ENCODE measurements around the gene GLCCI1. TPM values are rescaled to one million over a fixed set of nuclear protein-coding genes. Genes with fewer than 3 reads are reported as not detected.
"Not testable (repeated sequence)": the region's sequence is repeated elsewhere in the genome, so short reads cannot be mapped to it uniquely, and the experiment has no call there.

The GLCCI1 gene
- polyA plus RNA-seq, 10 donors, result 10.6 to 24.0 (median 16.6) TPM

DNA sequence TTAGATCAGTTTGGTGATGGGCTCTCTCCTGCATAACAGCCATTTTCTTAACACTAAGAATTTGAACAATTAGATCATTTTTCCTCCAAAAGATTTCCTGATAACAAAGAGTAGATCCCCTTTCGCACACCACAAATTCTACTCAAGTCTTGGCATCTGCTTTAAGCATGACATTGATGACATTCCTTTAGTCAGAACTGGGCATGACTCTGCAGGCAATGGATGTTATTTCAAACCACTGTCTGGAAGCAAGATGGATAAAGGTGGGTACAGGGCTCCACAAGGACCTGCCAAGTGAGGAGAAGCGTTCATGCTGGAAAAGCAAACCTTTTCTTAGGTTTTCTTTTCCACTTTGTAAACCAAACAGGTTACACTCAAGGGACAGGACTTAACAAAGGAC is 123.5 kb downstream of the GLCCI1 start:
- no peak for DNase-seq

DNA sequence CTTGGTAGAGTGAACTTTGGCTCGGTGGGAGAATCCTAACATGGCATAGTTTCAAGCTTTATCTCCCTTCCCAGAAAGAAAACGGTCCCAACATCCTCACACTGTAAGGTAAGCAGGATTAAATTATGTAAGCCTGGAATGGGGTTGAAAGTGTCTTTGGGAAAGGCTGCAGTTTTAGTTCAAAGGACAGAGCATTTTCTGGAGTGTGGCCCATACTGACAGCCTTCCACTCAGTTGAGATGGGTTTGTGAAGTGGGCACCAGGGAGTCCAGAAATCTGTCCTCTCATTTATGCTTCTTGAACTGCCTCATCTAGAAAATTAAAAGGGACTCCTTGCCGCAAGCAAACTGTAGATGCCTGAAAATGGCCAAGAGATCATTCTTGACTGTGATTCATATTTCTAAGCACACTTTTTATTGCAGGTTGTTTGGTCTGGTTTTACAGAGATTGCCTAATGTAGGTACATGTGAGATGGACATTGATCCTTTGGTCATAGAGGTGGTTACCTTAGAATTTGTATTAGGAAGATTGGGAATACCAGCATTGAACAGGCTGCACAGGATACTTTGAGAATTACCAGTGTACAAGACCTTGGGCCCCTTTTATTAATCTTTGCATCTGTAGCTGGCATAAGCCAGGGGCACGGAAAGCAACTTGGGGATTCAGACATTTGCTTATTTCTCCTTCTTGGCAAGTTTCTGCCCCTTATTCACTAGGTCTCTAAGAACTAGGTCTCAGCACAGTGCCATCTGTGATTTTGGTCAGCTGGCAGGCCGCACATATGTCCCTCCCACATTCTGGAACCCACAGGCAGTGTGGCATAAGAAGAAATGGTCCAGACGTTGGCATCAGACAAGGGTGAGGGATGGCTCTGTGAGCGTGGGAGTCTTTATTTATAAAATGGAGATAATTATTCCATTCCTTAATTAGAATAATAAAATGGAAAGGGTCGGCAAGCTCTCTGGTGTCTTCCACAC is 125.9 kb downstream of the GLCCI1 start:
- no peak for DNase-seq

DNA sequence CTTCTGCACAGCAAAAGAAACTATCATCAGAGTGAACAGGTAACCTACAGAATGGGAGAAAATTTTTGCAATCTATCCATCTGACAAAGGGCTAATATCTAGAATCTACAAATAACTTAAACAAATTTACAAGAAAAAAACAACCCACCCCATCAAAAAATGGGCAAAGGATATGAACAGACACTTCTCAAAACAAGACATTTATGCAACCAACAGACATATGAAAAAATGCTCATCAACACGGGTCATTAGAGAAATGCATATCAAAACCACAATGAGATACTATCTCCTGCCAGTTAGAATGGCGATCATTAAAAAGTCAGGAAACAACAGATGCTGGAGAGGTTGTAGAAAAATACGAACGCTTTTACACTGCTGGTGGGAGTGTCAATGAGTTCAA is 132.7 kb downstream of the GLCCI1 start:
- not testable (repeated sequence) for DNase-seq

DNA sequence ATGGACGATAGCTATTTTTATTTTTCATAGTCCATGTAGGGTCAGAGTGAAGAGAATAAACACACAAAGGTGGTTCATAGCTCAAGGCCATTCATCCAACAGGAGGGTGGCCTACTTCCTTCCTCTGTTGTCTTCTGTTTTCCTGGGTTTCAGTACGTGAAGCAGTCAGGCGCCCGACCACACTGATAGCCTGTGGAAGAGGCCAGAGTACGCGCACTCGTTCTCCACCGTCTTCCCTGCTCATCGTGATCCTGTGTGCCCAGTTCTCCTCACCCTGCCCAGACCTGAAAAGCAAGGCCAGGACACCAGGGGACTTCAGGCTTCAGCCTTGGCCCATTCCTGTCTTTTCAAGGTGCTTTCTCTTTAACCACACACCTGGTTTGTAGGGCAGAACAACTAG is 134.7 kb downstream of the GLCCI1 start:
- DNase-seq, result no peak

DNA sequence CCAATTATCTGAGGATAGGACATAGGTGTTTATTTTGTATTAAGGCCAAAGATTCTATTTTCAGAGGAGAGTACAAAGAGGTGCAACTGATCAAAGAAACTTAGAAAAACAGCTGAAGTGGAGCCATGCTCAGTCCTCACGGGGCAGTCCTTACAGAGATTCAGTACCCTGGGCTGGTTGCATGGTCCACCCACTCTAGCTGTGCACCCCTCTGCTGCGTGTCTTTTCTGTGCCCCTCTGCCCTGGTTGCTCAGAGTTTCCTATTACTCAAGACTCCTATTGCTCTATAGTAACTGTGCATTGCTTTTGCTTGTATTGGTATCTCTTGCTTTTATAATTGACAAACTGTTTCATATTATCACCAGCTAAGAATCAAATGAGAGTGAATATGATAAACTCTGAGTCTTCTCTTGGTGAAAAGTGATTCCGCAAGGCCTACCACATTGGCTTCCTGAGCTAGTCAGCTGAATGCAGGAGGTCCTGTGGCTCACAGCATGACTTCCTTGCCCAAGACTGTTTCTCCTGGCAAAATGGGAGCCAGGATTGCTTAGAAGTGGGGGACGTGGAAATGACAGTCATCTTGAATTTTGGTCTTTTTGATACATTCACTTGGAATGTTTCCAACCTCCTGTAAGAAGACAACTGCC is 137.0 kb downstream of the GLCCI1 start:
- no peak for DNase-seq

DNA sequence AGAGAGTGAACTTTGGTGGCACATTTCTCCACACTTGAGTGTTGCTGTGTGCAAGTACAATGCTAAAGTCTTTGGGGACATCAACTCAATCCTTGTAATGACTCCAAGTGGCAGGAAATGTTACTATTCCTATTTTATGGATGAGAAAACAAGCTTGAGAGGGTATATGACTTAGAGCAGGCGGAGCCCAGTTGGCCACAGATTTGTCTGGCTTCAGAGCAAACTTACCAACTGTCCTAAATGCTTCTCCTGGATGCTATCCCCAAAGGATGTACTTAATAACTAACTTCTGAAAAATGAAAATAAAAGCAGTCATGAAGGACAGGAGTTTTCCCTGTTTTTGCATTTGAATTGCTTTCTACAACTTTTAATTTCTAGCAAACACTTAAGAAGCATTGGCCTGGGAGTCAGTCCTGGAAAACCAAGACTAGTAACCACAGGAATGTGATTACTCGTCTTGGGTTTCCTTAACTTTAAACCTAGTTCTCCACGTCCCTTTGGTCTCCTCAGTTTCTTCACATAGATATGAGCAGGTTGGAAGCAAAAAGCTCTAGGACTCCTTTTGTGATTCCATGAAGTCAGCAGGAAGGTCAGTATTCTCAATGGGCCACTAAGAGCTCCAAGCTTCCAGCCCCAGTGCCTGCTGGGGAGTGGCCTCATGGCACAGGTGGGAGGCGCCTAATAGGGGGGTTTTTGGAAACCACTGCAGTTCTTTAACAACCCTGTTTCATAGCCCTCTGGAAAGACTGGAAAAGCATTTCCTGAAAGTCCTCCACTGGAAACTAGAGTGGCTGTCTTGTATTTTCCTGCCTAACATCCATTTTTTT is 140.8 kb downstream of the GLCCI1 start:
- no peak for DNase-seq

DNA sequence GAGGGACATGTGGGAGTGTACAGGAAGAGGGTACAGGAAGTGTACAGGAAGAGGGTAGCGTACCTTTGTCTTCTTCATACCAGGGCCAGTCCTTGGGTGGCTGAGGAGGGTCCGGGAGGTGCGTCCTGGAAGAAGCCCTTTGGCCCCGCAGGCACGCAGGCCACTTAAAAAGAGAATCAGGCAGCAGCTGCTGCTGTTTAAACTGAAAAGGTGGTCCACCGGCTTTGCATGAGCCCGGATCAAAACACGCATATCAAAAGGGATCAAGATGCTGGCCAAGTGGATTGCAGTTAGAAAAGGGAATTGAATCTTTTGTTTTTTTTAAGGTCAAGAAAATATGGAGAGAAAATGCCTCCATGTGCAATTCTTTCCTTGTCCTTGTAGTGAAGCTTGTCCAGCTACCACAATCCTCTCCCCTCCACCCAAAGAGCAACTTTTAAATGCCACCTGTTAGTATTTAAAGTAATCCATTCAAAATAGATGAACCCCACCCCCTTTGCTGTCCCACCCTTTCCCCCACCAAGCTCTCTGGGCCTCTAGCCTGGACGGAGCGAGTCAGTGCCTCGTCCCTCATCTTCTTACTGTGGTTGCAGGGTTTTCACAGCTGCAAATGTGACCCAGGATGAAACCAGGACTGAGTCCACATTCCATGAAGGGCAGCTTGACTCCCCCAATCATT is 142.8 kb downstream of the GLCCI1 start:
- no peak for DNase-seq

DNA sequence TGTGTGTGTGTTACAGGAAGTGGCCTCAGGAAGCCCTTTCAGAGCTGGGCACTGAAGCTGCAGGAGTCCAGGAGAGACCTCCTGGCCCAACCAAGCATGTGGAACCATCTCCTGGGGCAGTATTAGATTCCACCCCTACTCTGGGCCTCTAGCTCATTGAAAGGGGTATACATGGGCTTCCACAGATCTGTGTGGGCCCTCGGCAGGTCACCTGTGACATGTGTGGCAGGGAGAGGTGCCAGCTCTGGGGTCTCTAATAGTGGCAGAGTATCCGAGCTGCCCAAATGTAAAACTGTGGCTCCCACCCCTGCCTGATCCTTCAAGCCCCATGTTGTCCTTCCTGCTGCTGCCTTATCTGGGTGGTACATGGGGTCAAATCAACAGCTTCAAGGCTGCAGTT is 144.1 kb downstream of the GLCCI1 start:
- DNase-seq, result no peak

DNA sequence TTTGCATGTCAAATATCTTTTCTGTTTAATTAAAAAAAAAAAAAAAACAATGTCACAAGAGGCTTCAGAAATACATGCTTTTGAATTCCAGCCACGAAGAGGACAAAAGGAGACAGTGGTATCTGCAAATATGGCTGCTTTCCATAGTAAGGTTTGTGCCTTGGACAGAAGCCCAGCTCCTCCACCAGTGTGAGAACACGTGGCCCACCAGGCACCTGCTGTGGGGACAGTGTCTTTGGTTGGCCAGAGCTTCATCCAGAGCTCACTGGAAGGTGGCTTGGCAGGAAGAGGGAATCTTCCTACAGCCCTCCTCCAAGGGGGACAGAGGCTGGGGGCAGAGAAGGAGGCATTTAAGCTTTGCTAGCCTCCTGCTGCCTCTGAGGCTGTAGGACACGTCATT is 144.6 kb downstream of the GLCCI1 start:
- no peak for DNase-seq

DNA sequence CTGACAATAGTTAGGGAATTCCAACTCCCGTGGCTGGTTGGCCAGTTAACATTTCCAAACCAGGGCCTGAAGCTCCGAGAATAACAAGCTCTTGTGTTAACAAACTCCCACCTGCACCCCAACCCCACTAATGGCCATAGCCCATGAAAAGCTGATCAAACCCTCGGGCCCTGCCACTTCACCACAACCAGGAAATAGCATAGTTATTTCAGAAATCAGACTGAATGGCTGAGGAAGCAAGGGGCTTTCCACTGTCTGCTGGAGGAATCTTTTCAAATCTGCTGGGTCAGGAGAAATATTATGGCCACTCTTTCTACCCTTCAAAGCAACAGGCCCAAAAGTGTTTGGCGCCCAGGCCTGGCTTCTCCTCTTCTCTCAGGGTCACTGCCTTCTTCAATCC is 145.6 kb downstream of the GLCCI1 start:
- no peak for DNase-seq

DNA sequence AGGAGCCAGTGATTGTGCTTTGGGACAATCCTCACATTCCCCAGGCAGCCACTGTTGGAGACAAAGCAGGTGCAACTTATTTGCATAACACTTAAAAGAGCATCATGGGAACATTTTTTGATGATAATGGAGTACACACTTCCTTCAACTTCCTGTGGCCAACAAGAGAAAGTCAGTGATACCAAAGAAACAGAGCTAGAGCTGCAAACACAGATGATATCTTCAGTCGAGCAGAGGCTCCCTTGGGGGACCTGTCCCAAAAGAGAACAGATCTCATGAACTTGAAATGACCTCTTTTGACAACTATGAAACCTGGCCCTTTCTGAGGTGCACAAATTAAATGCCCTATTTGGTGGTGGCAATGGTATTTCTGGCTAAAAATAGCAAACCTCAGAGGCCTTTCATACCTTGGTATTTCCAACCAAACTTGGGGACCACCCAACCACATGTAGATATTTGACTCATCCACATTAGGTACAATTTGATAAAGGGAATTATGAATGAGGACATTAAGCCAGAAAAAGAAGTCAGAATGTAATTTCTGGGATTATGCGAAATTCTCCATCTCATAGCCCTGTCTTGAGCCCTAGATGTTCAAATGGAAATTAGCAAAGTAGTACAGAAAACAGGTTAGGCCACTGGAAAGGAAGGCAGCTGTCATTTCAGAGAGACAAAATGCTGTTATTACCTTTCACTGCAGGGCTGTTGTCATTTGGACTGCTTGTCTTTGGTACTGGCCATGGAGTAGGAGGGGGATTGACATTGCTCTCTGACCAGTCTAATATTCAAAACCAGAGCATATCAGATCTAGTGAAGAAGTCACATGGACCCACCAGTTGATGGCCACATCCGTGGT is 147.2 kb downstream of the GLCCI1 start:
- DNase-seq, result no peak

DNA sequence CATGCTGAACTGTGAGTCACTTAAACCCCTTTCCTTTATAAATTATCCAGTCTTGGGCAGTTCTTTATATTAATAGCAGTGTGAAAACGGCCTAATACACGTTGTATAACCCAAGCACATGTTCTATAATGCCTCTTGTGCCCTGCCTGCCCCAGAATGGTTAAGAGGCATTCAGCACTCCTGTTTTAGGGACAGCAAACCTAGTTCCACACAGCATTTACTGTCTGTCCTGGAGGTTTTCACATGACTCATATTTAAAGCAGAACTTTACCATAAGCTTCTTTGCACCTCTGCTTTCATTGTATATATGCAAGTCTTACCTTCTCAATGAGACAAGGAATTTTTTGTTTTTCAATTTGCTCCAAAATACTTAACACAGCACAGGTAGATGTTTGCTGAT is 148.6 kb downstream of the GLCCI1 start:
- DNase-seq, result no peak

DNA sequence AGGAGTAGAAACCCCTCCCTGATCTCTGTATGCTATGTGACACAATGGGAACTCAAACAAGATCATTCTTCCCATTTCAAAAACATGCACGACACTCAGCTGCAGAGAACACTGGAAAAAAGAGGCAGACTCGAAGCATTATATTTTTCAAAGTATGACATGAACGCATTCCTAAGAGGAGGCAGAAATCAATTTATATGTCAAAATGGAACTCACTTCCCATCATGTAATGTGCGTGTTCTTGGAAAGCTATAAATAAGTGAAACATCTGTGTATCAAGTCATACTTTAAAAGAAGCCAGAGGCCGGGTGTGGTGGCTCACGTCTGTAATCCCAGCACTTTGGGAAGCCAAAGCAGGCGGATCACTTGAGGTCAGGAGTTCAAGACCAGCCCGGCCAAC is 150.7 kb downstream of the GLCCI1 start:
- peak; percentile 28 to 62 (median 53) for DNase-seq

DNA sequence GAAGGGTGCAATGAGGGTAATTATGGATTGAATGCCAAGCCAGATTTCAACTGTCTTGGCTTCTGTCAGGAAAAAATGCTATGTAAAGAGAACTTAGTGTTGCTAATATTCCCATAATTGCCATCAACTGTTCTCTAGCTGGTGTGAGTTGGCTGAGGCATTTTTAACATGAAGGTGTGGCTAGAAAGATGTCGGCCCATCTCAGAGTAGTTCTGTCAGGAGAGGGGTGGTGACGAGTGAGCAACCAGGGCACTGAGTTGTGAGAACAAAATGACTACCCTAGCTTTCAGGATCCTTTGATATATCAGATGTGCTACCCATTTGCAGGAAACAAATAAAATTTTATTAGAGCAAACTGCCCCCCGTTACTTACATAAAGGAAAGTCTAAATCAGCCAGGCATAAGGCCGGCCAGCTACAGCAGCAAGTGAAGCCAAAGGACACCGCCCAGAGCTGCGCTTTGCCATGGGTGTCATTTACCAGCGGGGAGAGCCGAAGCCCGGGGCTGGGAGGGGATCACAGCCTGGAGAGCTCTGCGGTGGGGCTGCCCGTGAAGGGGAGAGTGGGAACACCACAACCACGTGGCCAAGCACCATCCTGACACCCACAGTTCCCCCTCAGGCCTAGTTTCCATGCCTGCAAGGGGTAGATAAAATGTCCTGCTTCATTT is 151.9 kb downstream of the GLCCI1 start:
- DNase-seq, result peak in 1 of 3 donors; percentile 36

DNA sequence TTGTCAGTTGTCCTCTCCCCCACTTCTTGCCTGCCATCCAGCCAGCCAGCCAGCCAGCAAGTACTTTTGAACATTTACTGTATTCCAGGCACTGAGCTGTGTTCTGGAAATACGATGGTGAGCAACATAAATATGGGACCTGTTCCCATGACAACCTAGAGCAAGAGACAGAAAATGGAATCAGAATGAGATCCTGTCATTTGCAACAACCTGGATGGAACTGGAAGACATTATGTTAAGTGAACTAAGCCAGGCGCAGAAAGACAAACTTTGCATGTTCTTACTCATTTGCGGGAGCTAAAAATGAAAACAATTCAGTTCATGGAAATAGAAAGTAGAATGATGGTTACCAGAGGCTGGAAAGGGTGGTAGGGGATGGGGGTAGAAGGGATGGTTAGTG is 152.6 kb downstream of the GLCCI1 start:
- peak in 1 of 3 donors; percentile 23 for DNase-seq

DNA sequence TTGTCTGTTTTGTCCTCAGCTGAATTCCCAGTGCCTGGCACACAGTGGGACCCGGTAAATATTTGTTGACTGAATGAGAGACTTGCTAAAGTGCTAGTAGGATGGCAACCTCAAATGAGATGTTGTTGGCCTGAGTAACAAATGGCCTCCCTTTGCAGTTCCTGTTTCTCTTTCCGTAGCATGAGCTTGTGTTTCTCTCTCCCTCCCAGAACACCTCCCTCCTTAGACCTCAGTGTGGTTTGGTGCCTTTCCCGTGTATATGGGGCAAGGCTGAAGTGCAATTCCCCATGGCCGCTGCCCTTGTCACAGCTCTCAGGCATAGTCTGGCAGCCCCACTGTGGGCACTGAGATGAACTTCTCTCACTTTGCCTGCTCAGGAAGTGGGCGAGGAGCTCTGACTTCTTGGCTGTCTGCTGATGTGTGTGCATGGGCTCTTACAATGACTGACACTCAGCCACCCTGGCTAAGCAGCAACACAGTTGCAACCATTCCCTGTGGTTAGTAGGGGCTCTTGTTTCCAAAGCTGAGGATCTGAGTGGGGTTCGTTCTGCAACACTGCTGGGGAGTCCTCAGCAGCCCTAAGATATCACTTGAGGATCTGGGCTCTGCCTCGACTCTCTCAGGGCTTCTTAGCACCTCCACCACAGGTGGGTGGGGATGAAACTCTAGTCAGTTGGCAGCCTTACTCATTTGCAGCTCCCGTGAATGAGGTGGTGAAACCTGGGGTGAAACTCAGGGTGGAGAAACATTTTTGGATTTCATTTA is 157.3 kb downstream of the GLCCI1 start:
- peak in 1 of 3 donors; percentile 32 for DNase-seq

DNA sequence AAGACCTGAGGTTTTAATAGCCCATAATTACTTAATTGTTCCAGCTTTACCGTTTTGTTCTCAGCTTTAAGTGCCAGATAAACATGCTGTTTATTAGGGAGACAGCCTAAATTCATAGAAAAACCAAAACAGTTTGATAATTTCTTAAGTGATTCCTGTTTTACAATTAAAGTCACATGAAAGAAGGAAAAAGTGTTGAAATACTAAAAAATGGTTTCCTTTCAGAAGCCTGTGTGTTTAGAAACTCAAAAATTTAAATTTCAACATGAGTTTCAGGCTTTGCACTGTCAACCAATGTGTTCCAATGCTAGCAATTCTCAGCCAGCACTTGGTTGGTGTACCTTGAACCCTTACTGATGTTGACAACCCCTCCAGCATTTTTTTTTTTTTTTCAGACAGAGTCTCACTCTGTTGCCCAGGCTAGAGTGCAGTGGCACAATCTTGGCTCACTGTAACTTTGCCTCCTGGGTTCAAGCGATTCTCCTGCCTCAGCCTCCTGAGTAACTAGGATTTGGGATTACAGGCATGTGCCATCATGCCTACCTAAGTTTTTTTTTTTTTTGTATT is 158.1 kb downstream of the GLCCI1 start:
- DNase-seq, result no peak

DNA sequence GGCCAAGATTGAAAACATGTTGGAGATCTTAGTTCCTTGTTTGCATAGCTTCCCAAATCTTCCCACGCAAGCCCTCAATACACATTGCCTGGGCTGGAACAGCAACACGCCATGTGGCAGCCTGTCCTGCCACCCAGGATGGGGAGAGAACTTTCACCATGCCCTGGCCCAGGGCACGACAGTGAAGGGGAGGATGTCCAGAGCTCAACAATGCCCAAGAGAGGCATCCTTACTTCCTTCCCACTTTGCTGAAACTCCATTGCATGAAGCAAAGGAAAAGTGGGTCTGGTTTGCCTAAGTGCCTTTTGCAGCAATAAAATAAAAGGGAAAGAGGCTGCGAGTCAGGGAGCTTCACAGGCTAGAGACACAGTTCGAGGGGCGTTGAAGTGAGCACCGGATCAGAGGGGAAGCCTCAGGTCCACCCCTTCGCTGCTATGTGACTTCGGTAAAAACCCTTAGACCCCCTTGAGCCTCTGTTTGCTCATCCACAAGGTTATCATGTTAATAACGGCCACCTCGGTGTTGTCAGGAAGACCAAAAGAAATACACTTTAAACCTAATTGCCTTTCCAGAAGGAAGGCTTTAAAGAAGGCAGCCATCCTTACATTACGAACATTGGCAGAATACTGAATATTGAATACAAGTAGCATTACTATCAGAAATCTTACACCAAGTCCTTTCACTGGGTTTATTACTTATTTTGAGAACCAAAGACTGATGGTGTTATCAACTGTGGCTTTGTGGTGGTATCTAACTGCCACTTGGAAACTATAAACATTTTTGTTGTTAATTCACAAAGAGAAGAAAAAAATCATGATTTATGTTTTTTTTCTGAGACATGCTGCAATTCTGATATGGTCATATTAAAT is 160.1 kb downstream of the GLCCI1 start:
- no peak for DNase-seq

Data from muscle of back (tissue), 11 donors.